ENCODE results near the gene NF1. TPM values are rescaled to one million over a fixed set of nuclear protein-coding genes. Genes with fewer than 3 reads are reported as not detected.

The NF1 gene
- total RNA-seq, 2 donors from 2014 or later = 62.3 to 68.0 TPM

GRCh38 chr17:31236137-31236536 is 141.4 kb downstream of the NF1 start:
- no peak overlapping the region for H3K27ac ChIP-seq
- no peak overlapping the region for H3K4me3 ChIP-seq
- H3K4me1 ChIP-seq (replicated peaks) = no peaks in the 10 kb centered on the region
- no peaks in the 10 kb centered on the region for H3K27me3 ChIP-seq (replicated peaks; ENCODE audit: insufficient read depth)
- no peaks in the 10 kb centered on the region for H3K9me3 ChIP-seq
- no peak for DNase-seq (ENCODE audit: low spot score)
- peaks cover 0 to 12% of the 10 kb centered on the region in 2 donors for H3K36me3 ChIP-seq
- WGBS = 95% methylated on average over 3 of the region's 3 CpGs
- intact Hi-C loops (cut with DNase I) = no loop called here
- TF ChIP-seq POLR2AphosphoS5 (IDR thresholded peaks at IDR 0.05) (no peak), POLR2A (IDR thresholded peaks at IDR 0.05) (no peak), CTCF (IDR thresholded peaks at IDR 0.05) (no peak)

- Histone ChIP-seq H3K27me3 (replicated peaks; ENCODE audit: insufficient read depth) (no peaks in the 10 kb centered on the region), H3K36me3 (peaks cover 0 to 12% of the 10 kb centered on the region in 2 donors), H3K4me1 (replicated peaks) (no peaks in the 10 kb centered on the region), H3K27ac (no peak overlapping the region), H3K4me3 (no peak overlapping the region), H3K9me3 (no peaks in the 10 kb centered on the region)
- intact Hi-C loops (cut with DNase I) = no loop called here
- TF ChIP-seq POLR2AphosphoS5 (IDR thresholded peaks at IDR 0.05) (no peak), POLR2A (IDR thresholded peaks at IDR 0.05) (no peak), CTCF (IDR thresholded peaks at IDR 0.05) (no peak)
- no peak for DNase-seq (ENCODE audit: low spot score)
- 72% methylated on average over 3 of the region's 3 CpGs for WGBS
Observed at GRCh38 chr17:31236712-31237111, 141.9 kb downstream of the NF1 start.

- H3K9me3 ChIP-seq = no peaks in the 10 kb centered on the region
- H3K4me1 ChIP-seq (replicated peaks) = no peaks in the 10 kb centered on the region
- DNase-seq (ENCODE audit: low spot score) = no peak
- H3K36me3 ChIP-seq = peaks cover 4 to 7% of the 10 kb centered on the region in 2 donors
- H3K27me3 ChIP-seq (replicated peaks; ENCODE audit: insufficient read depth) = no peaks in the 10 kb centered on the region
- H3K4me3 ChIP-seq = no peak overlapping the region
- TF ChIP-seq POLR2AphosphoS5 (IDR thresholded peaks at IDR 0.05) = no peak
- TF ChIP-seq CTCF (IDR thresholded peaks at IDR 0.05) = no peak
- no peak for TF ChIP-seq POLR2A (IDR thresholded peaks at IDR 0.05)
- H3K27ac ChIP-seq = no peak overlapping the region
- intact Hi-C loops (cut with DNase I) = no loop called here
- 97% methylated on average over 4 of the region's 4 CpGs for WGBS
Observed at GRCh38 chr17:31241116-31241515, 146.3 kb downstream of the NF1 start.

GRCh38 chr17:31248986-31249834 is 154.4 kb downstream of the NF1 start:
- H3K27me3 ChIP-seq (replicated peaks; ENCODE audit: insufficient read depth) = no peaks in the 10 kb centered on the region
- intact Hi-C loops (cut with DNase I) = no loop called here
- no peaks in the 10 kb centered on the region for H3K9me3 ChIP-seq
- DNase-seq (ENCODE audit: low spot score) = no peak
- WGBS = 94% methylated on average over 5 of the region's 5 CpGs
- H3K4me3 ChIP-seq = no peak overlapping the region
- TF ChIP-seq POLR2AphosphoS5 (IDR thresholded peaks at IDR 0.05) (no peak), CTCF (IDR thresholded peaks at IDR 0.05) (no peak), POLR2A (IDR thresholded peaks at IDR 0.05) (no peak)
- H3K36me3 ChIP-seq = peaks cover 0 to 4% of the 10 kb centered on the region in 2 donors
- H3K27ac ChIP-seq = no peak overlapping the region
- no peaks in the 10 kb centered on the region for H3K4me1 ChIP-seq (replicated peaks)

- H3K36me3 ChIP-seq = peaks cover 0 to 2% of the 10 kb centered on the region in 2 donors
- no peak for DNase-seq (ENCODE audit: low spot score)
- intact Hi-C loops (cut with DNase I) = no loop called here
- H3K4me1 ChIP-seq (replicated peaks) = no peaks in the 10 kb centered on the region
- H3K27ac ChIP-seq = no peak overlapping the region
- H3K4me3 ChIP-seq = no peak overlapping the region
- H3K9me3 ChIP-seq = no peaks in the 10 kb centered on the region
- no peak for TF ChIP-seq POLR2AphosphoS5 (IDR thresholded peaks at IDR 0.05)
- no peaks in the 10 kb centered on the region for H3K27me3 ChIP-seq (replicated peaks; ENCODE audit: insufficient read depth)
- WGBS = 91% methylated on average over 4 of the region's 4 CpGs
Observed at GRCh38 chr17:31249835-31250141, 155.0 kb downstream of the NF1 start.

All from prostate gland (tissue), 2 donors.